ENCODE data around the gene RFTN1. TPM values are rescaled to one million over a fixed set of nuclear protein-coding genes. Genes with fewer than 3 reads are reported as not detected.

RFTN1 gene
- total and polyA plus RNA-seq, 10 of the 15 experiments (the other 5 are each of a cell fraction or from before 2014, with no cell fraction given) = 20.6 to 213 (median 147) TPM

DNA sequence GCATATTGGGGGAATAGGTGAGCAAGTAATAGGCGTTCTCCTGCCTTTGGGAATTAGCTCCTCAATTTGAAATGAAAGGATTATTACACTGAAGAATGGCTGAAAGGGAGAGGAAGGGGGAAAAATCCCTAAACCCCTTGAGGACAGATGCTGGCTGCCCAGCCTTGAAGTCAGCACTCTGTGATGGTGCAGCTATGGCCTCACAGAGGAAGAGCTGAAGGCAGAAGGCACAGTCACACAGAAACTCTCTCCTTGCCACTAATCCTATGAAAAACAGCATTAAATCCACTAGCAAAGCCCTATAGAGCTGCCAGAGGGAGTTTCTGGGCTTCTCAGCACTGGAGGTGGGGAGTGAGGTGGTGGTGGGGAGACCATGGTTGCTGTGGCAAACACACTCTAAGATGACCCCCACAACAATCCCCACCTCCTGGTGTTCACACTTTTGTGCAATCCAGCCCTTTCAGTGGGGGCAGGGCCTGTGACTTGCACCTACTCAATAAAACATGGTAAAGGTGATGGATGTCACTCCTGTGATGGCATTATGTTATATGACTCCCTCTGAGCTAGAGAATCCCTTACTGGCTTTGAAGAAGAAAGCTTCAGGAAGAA is 101.2 kb downstream of the RFTN1 start:
- intact Hi-C loops (cut with micrococcal nuclease; ENCODE audit: unreplicated experiment) (no loop called here), in situ Hi-C loops (cut with MboI) (no loop called here)
- H3K79me2 ChIP-seq (ENCODE audit: control insufficient read depth, insufficient read depth, low read length) = peaks cover 51% of the 10 kb centered on the region
- no peak for DNase-seq (ENCODE audit: low read depth, low spot score)
- ChIA-PET SMC1A (ENCODE audit: uncharacterized antibody, unreplicated experiment) (interaction anchor here (0.6 to 6.1 kb wide), 26 partner anchors 8 to 482 kb away, joined by 3 to 54 read pairs (median 4); no protein-coding TSS in a partner anchor), POLR2A (interaction anchor here (0.8 to 2.9 kb wide), 9 partner anchors 9 to 92 kb away, joined by 3 to 14 read pairs (median 4); no protein-coding TSS in a partner anchor), CTCF (interaction anchor here (0.7 to 2.3 kb wide), 5 partner anchors 14 to 34 kb away, joined by 3 to 6 read pairs (median 5); no protein-coding TSS in a partner anchor), RAD21 (ENCODE audit: unreplicated experiment) (interaction anchor here (0.7 to 1.6 kb wide), 10 partner anchors 8 to 100 kb away, joined by 3 to 8 read pairs (median 4); no protein-coding TSS in a partner anchor)
- H3K27ac ChIP-seq (ENCODE audit: control insufficient read depth, insufficient read depth) = peak overlapping the region; percentile 70
- H3K4me3 ChIP-seq = no peak overlapping the region
- H2AFZ ChIP-seq (ENCODE audit: control insufficient read depth, low read depth, low read length) = no peak overlapping the region
- no peaks in the 10 kb centered on the region for H3K27me3 ChIP-seq (replicated peaks in 1 of 2; ENCODE audit: control insufficient read depth in 2 of 2, insufficient read depth in 2 of 2, low read length in 1 of 2)
- BruUV-seq (replicated peaks) = no TSS peak
- WGBS (ENCODE audit: insufficient coverage, insufficient replicate concordance, low lambda C conversion rate, missing lambda C conversion rate) = 44% methylated on average over 1 of the region's 1 CpG
- no peak overlapping the region; the same call in 1 of the 2 replicates for H3K9ac ChIP-seq (ENCODE audit: control insufficient read depth, insufficient read depth, low read length)
- TF ChIP-seq SUPT20H (IDR thresholded peaks at IDR 0.05; ENCODE audit: borderline replicate concordance, control insufficient read depth, low read depth, low read length) (no peak), MTA3 (IDR thresholded peaks at IDR 0.05; ENCODE audit: borderline replicate concordance, low read length) (peak; percentile 47; the same call in 1 of the 2 replicates), IKZF1 (conservative IDR thresholded peaks at IDR 0.05) (peak; percentile 24; the same call in 1 of the 2 replicates), FOXM1 (IDR thresholded peaks at IDR 0.05; ENCODE audit: low read depth, low read length) (no peak), CBX5 (IDR thresholded peaks at IDR 0.05; ENCODE audit: low read depth) (no peak), ZZZ3 (IDR thresholded peaks at IDR 0.05; ENCODE audit: control insufficient read depth, insufficient read length, low read depth) (no peak)
- TF ChIP-seq, protein P1, sequence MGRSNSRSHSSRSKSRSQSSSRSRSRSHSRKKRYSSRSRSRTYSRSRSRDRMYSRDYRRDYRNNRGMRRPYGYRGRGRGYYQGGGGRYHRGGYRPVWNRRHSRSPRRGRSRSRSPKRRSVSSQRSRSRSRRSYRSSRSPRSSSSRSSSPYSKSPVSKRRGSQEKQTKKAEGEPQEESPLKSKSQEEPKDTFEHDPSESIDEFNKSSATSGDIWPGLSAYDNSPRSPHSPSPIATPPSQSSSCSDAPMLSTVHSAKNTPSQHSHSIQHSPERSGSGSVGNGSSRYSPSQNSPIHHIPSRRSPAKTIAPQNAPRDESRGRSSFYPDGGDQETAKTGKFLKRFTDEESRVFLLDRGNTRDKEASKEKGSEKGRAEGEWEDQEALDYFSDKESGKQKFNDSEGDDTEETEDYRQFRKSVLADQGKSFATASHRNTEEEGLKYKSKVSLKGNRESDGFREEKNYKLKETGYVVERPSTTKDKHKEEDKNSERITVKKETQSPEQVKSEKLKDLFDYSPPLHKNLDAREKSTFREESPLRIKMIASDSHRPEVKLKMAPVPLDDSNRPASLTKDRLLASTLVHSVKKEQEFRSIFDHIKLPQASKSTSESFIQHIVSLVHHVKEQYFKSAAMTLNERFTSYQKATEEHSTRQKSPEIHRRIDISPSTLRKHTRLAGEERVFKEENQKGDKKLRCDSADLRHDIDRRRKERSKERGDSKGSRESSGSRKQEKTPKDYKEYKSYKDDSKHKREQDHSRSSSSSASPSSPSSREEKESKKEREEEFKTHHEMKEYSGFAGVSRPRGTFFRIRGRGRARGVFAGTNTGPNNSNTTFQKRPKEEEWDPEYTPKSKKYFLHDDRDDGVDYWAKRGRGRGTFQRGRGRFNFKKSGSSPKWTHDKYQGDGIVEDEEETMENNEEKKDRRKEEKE (IDR thresholded peaks at IDR 0.05) = no peak
- peak overlapping the region; percentile 43; the same call in 1 of the 2 replicates for H3K4me2 ChIP-seq (ENCODE audit: control insufficient read depth, insufficient read depth)
- peaks cover 8 to 22% of the 10 kb centered on the region in 2 experiments for H3K36me3 ChIP-seq (ENCODE audit: control insufficient read depth in 2 of 2, insufficient read depth in 2 of 2, low read length in 1 of 2)
- peaks cover 35% of the 10 kb centered on the region for H3K4me1 ChIP-seq (ENCODE audit: control insufficient read depth, insufficient read depth, low read length)
- peak; percentile 66 for ATAC-seq
- H4K20me1 ChIP-seq (ENCODE audit: control insufficient read depth, insufficient read depth) = no peaks in the 10 kb centered on the region
- H3K9me3 ChIP-seq (replicated peaks; ENCODE audit: control insufficient read depth, insufficient read depth, low read length) = no peaks in the 10 kb centered on the region; the same call in 2 of the 3 replicates
- no peak for FAIRE-seq
